Neural crest cell (in vitro differentiated cells): ENCODE measurements around the gene SLC39A2. TPM values are rescaled to one million over a fixed set of nuclear protein-coding genes. Genes with fewer than 3 reads are reported as not detected.
A peak's percentile ranks its signal among the peaks of the same experiment; 100 is the strongest.
"Not testable (repeated sequence)": the region's sequence is repeated elsewhere in the genome, so short reads cannot be mapped to it uniquely, and the experiment has no call there.

Experiments
- DNase-seq: peaks from one replicate; pipeline ENCODE4 v3.0.0; 2021; ENCODE audit warnings: low read depth, mixed read lengths, low spot score
- H3K27ac Mint-ChIP-seq: one replicate; pipeline ENCODE4 v1.8.0; 2021; ENCODE audit warnings: mild to moderate bottlenecking, mixed read lengths; ENCODE audit not compliant: unreplicated experiment
- H3K27me3 Mint-ChIP-seq: 2 replicates; pipeline ENCODE4 v1.8.0; 2021; ENCODE audit warnings: low read depth, mild to moderate bottlenecking, mixed read lengths
- H3K36me3 Mint-ChIP-seq: 2 replicates; pipeline ENCODE4 v1.8.0; 2021; ENCODE audit warnings: low read depth, mild to moderate bottlenecking, mixed read lengths
- H3K4me1 Mint-ChIP-seq: 2 replicates; pipeline ENCODE4 v1.8.0; 2021; ENCODE audit warnings: mixed read lengths
- H3K4me3 Mint-ChIP-seq: one replicate; pipeline ENCODE4 v1.8.0; 2021; ENCODE audit warnings: mild to moderate bottlenecking, mixed read lengths
- H3K9me3 Mint-ChIP-seq: 2 replicates; pipeline ENCODE4 v1.8.0; 2021; ENCODE audit warnings: mixed read lengths
- long read RNA-seq: library from polyadenylated mRNA; unstranded; transcript quantifications from one replicate; pipeline ENCODE4 v2.0.0, GENCODE V29; 2020
- total RNA-seq: library from RNA; stranded (reverse); gene quantifications from 2 replicates; pipeline ENCODE4 v1.2.1, GENCODE V29; 2021
- TF ChIP-seq, protein P1 (sequence below): fragments of 200-600 bp; sonication (generic); conservative IDR thresholded peaks from 2 replicates; pipeline ENCODE4 v1.5.0; 2021; ENCODE audit warnings: antibody characterized with exemption, mild to moderate bottlenecking

The SLC39A2 gene, protein sequence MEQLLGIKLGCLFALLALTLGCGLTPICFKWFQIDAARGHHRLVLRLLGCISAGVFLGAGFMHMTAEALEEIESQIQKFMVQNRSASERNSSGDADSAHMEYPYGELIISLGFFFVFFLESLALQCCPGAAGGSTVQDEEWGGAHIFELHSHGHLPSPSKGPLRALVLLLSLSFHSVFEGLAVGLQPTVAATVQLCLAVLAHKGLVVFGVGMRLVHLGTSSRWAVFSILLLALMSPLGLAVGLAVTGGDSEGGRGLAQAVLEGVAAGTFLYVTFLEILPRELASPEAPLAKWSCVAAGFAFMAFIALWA
- 0.36 and 0.37 TPM in 2 replicates for total RNA-seq
- long read RNA-seq = 0 reads

DNA sequence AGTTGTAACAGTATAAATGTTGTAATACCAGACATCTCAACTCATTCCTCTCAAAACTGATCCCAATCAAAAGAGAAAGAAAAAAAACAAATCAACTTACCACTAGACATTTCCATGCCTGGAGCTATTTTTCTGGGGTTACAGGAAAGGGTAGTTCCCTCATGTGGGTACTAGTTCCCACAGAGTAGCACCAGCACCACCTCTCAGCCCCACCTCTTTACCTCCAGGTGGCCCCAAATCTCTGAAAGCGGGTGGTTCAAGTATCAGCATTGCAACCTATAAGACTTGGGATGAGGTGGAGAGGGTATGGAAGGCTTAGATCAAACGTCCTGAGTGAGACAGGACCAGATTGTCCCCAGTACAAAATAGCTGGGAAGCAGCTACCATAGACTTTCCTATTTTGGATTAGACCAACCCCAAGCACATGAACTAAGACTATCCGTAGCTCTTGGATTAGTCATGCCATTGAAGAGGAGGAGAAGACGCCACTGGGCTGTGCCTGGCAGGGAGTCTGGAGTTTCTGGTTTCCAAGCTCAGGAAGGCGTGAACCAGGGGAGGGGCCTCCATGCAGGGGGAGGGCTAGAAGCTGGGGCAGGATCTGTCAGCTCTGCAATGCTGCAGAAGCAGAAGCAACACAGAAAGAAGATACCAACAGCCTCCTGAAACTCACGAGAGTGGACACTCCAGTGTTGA is at the start of gene SLC39A2:
TSS of gene SLC39A2 (plus strand) at position 620 of the 693 bp plus-strand sequence. CDS start 154 bp downstream, outside the sequence.
- no peak for DNase-seq
- Mint-ChIP-seq H3K36me3 (peaks cover 9% of the 10 kb centered on the region), H3K9me3 (no peaks in the 10 kb centered on the region), H3K27me3 (no peaks in the 10 kb centered on the region), H3K27ac (peak within 1 kb of the TSS; percentile 19), H3K4me3 (no peak within 1 kb of the TSS), H3K4me1 (no peaks in the 10 kb centered on the region)
- TF ChIP-seq, protein P1, sequence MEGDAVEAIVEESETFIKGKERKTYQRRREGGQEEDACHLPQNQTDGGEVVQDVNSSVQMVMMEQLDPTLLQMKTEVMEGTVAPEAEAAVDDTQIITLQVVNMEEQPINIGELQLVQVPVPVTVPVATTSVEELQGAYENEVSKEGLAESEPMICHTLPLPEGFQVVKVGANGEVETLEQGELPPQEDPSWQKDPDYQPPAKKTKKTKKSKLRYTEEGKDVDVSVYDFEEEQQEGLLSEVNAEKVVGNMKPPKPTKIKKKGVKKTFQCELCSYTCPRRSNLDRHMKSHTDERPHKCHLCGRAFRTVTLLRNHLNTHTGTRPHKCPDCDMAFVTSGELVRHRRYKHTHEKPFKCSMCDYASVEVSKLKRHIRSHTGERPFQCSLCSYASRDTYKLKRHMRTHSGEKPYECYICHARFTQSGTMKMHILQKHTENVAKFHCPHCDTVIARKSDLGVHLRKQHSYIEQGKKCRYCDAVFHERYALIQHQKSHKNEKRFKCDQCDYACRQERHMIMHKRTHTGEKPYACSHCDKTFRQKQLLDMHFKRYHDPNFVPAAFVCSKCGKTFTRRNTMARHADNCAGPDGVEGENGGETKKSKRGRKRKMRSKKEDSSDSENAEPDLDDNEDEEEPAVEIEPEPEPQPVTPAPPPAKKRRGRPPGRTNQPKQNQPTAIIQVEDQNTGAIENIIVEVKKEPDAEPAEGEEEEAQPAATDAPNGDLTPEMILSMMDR = no peak

DNA sequence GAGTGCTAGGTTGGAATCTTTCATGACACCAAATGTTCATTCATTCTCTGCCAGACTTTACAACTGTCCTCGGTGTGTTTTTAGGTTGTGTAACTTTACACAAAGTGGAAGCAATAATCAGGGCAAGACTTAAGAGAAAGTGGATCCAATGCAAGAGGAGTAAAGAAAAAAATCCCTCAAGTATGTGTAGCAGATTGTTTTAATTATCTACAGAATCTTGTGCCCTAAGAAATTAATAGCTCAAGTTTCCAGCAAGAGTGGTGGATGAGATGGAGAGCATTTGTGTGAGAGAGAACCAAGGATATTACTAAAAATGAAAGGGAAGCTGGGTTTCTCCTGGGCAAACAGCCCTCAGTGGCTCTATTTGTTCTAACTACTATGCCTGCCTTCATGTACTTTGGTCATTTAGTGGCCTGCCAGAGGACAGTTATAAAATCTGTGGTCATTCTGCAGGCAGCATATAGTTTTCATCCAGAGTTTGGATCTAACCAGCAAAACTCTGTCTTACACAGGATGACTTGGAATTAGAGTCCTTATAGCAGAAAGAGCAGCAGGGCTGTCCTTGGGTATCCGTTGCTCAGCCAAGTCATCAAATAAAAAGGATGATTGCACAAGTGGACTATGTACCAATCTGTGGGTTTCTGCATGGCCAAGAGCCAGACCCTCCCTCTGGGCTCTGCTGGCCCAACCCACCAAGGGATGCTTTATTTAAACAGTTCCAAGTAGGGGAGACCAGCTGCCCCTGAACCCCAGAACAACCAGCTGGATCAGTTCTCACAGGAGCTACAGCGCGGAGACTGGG is 44.2 kb upstream of the SLC39A2 start, which contains the start of gene RNASE2:
TSS of gene RNASE2 (plus strand) at position 752 of the 802 bp plus-strand sequence. CDS start 285 bp downstream, outside the sequence.
- H3K36me3 Mint-ChIP-seq = not testable (repeated sequence)

DNA sequence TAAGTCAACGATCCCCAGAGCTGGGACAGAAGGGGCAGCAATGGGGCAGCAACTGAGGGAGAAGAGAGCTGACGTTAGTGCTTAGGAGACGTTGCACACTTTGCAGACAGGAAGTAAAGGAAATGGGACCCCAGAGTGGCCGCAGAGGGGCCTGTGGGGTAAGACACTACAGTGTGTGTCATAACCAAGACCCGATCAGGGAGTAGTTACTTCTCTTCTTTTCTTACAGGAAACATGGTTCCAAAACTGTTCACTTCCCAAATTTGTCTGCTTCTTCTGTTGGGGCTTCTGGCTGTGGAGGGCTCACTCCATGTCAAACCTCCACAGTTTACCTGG is 43.6 kb upstream of the SLC39A2 start:
- H3K9me3 Mint-ChIP-seq, H3K27me3 Mint-ChIP-seq, DNase-seq, H3K36me3 Mint-ChIP-seq, H3K4me3 Mint-ChIP-seq, H3K4me1 Mint-ChIP-seq, H3K27ac Mint-ChIP-seq: not testable (repeated sequence)

More for the DNA sequence above, 44.2 kb upstream of the SLC39A2 start, which contains the start of gene RNASE2:
- DNase-seq, H3K4me1 Mint-ChIP-seq, H3K27me3 Mint-ChIP-seq, H3K27ac Mint-ChIP-seq, H3K9me3 Mint-ChIP-seq, H3K4me3 Mint-ChIP-seq: not testable (repeated sequence)

DNA sequence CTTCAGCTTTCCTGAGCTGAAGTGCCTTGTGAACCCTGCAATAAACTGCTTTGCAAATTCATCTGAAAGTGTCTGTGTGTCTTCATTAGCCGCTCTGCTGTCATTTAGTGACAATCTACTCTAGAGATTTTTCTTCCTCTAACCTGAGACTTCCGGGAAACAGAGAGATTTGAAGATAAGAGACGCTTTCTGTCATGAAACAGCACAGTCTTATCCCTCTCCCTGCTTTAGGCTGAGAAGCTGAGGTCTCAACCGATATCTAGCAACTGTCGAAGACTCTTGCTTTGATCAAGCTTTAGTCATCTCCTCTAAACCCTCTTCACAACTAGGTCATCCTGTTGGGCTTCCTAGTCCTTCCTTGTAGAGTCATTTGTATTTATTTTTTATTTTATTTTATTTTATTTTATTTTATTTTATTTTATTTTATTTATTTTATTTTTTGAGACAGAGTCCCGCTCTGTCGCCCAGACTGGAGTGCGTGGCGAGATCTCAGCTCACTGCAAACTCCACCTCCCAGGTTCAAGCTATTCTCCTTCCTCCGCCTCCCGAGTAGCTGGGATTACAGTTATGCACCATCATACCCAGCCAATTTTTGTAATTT is 42.6 kb upstream of the SLC39A2 start:
- no peaks in the 10 kb centered on the region for H3K9me3 Mint-ChIP-seq
- TF ChIP-seq, protein P1 = no peak
- H3K27me3 Mint-ChIP-seq = peaks cover 8% of the 10 kb centered on the region
- no peak for DNase-seq
- peaks cover 17% of the 10 kb centered on the region for H3K4me1 Mint-ChIP-seq
- H3K27ac Mint-ChIP-seq = no peak overlapping the region
- no peak overlapping the region for H3K4me3 Mint-ChIP-seq
- no peaks in the 10 kb centered on the region for H3K36me3 Mint-ChIP-seq

DNA sequence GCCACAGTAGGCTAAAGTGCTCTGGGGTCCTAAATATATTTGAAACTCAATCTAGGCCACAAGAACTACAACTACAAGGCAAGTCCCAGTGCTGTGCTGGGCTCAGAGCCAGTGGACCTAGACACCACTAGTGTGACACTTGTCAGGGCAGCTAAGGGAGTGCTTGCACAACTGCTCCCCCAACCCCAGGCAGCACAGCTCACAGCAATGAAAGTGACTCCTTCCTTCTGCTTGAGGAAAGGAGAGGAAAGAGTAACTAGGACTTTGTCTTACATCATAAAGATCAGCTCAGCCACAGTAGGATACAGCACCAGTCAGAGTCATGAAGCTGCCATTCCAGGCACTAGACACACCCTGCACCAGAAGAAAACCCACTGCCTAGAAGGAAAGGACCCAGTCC is 40.1 kb upstream of the SLC39A2 start:
- H3K36me3 Mint-ChIP-seq, DNase-seq, H3K9me3 Mint-ChIP-seq, H3K27me3 Mint-ChIP-seq, H3K4me3 Mint-ChIP-seq, H3K27ac Mint-ChIP-seq: not testable (repeated sequence)
- H3K4me1 Mint-ChIP-seq = peaks cover 18% of the 10 kb centered on the region

DNA sequence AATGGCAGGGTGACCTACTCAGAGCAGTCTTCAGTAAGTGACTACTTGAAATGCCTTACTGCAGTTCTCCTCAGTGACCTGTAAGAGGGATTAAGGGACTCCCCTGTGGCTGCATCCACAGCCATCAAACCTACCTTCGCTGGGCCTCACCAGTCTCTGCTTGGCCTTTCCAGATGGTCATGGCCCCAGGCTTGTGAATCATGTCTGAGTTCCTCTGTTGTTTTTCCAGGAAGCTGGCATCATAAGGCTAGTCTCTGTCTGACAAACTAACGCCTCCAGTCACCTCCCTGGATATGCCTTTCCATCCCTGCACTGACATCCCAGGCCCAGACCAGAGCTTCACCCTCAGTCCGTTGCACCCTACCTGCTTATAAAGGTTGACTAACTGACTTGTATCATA is 29.8 kb upstream of the SLC39A2 start:
- Mint-ChIP-seq H3K27ac (no peak overlapping the region), H3K9me3 (no peaks in the 10 kb centered on the region)

More for the DNA sequence above, 29.8 kb upstream of the SLC39A2 start:
- no peak for DNase-seq
- TF ChIP-seq, protein P1 = no peak
- Mint-ChIP-seq H3K4me1 (peaks cover 17% of the 10 kb centered on the region), H3K27me3 (peaks cover 29% of the 10 kb centered on the region), H3K36me3 (no peaks in the 10 kb centered on the region), H3K4me3 (peak overlapping the region; percentile 18)
